Prostate gland (tissue), 2 donors: ENCODE data around the gene RNF151. TPM values are rescaled to one million over a fixed set of nuclear protein-coding genes. Genes with fewer than 3 reads are reported as not detected.

Experiments
- DNase-seq: peaks from one replicate; pipeline ENCODE4 v3.0.0-alpha.2; 2019; ENCODE audit warnings: low spot score
- H3K27ac ChIP-seq, 2 donors: fragments of 200-600 bp; sonication (generic); 2 replicates each; pipeline ENCODE4 v1.5.1; 2017 to 2019
- H3K27me3 ChIP-seq: fragments of 200-600 bp; sonication (generic); replicated peaks from 2 replicates; pipeline ENCODE4 v1.5.1; 2019; ENCODE audit not compliant: insufficient read depth
- H3K36me3 ChIP-seq, 2 donors: fragments of 200-600 bp; sonication (generic); 1 replicate in 1 of 2; 2 replicates in 1 of 2; pipeline versions ENCODE4 v1.5.1 to v1.8.1; 2017 to 2019
- H3K4me1 ChIP-seq: fragments of 200-600 bp; sonication (generic); replicated peaks from 2 replicates; pipeline ENCODE4 v1.5.1; 2019
- H3K4me3 ChIP-seq, 2 donors: fragments of 200-600 bp; sonication (generic); 2 replicates each; pipeline ENCODE4 v1.5.1; 2017 to 2019
- H3K9me3 ChIP-seq: fragments of 200-600 bp; sonication (generic); 2 replicates; pipeline ENCODE4 v1.5.1; 2017
- CTCF ChIP-seq, 4 experiments: fragments of 200-600 bp in 2 of 4; fragments of 450-650 bp in 2 of 4; sonication (generic) in 2 of 4; IDR thresholded peaks; 1 replicate in 3 of 4; 2 replicates in 1 of 4; pipeline ENCODE4 v1.5.1; 2016 to 2019; ENCODE audit warnings: antibody characterized with exemption in 4 of 4, mild to moderate bottlenecking in 2 of 4, moderate library complexity in 2 of 4
- POLR2A ChIP-seq: fragments of 450-650 bp; IDR thresholded peaks from one replicate; pipeline ENCODE4 v1.6.1; 2016; ENCODE audit warnings: antibody characterized with exemption, mild to moderate bottlenecking
- POLR2AphosphoS5 ChIP-seq: sonication (generic); formaldehyde crosslinking; IDR thresholded peaks from one replicate; pipeline ENCODE4 v1.6.1; 2017; ENCODE audit warnings: antibody characterized with exemption
- WGBS: methylation state at CpG from one replicate; pipeline ENCODE4 v1.1.5; 2018; 5-methylcytosine and 5-hydroxymethylcytosine counted together
- intact Hi-C: fragments of 100-400 bp; cut with DNase I; formaldehyde crosslinking; loops from one replicate; pipeline ENCODE4 v1.14.2; 2022
- total RNA-seq, 2 donors: library from RNA; depleted of rRNA; stranded (reverse); fragments of >200 nt; gene quantifications; one replicate each; pipeline ENCODE4 v1.1.0, GENCODE V29; 2016

The RNF151 gene
- total RNA-seq, 2 donors from 2014 or later: 7.2 TPM; not detected in 1

- H3K27me3 ChIP-seq: no peaks in the 10 kb centered on the region
- intact Hi-C loops: no loop called here
- DNase-seq: no peak
- H3K4me3 ChIP-seq: peak overlapping the region in 1 of 2 donors; percentile 7
- TF ChIP-seq POLR2AphosphoS5 (no peak), CTCF (IDR thresholded peaks at IDR 0.05) (no peak), POLR2A (no peak)
- H3K36me3 ChIP-seq: peaks cover 0 to 10% of the 10 kb centered on the region in 2 donors
- 5% methylated on average over 39 of the region's 50 CpGs for WGBS
- H3K27ac ChIP-seq: no peak overlapping the region
- no peaks in the 10 kb centered on the region for H3K9me3 ChIP-seq
- peaks cover 6% of the 10 kb centered on the region for H3K4me1 ChIP-seq
Observed at GRCh38 chr16:1990351-1991134, 23.9 kb downstream of the RNF151 start.

- no peak for DNase-seq
- 8% methylated on average over 18 of the region's 18 CpGs for WGBS
- Histone ChIP-seq H3K36me3 (peaks cover 0 to 5% of the 10 kb centered on the region in 2 donors), H3K27me3 (no peaks in the 10 kb centered on the region), H3K4me3 (no peak overlapping the region), H3K4me1 (peaks cover 6% of the 10 kb centered on the region), H3K9me3 (no peaks in the 10 kb centered on the region), H3K27ac (no peak overlapping the region)
- TF ChIP-seq POLR2AphosphoS5 (no peak), POLR2A (no peak), CTCF (IDR thresholded peaks at IDR 0.05) (no peak)
- intact Hi-C loops: no loop called here
Observed at GRCh38 chr16:1991135-1991551, 24.5 kb downstream of the RNF151 start.

- Histone ChIP-seq H3K36me3 (peaks cover 0 to under 1% of the 10 kb centered on the region in 2 donors), H3K4me1 (peaks cover 6% of the 10 kb centered on the region), H3K4me3 (peak overlapping the region in 1 of 2 donors; percentile 28), H3K27me3 (no peaks in the 10 kb centered on the region), H3K27ac (no peak overlapping the region), H3K9me3 (no peaks in the 10 kb centered on the region)
- no peak for TF ChIP-seq POLR2A
- no peak for TF ChIP-seq CTCF (IDR thresholded peaks at IDR 0.05)
- no peak for TF ChIP-seq POLR2AphosphoS5
- 16% methylated on average over 14 of the region's 22 CpGs for WGBS
- DNase-seq: no peak
- intact Hi-C loops: no loop called here
Observed at GRCh38 chr16:1991588-1991947, 24.9 kb downstream of the RNF151 start.

GRCh38 chr16:1991948-1992703 lies 25.5 kb downstream of the RNF151 start:
- intact Hi-C loops: no loop called here
- H3K9me3 ChIP-seq: no peaks in the 10 kb centered on the region
- peak; percentile 85 for DNase-seq
- peak; percentile 53 for TF ChIP-seq POLR2A
- peak in 1 of 4 experiments; percentile 4 for TF ChIP-seq CTCF (IDR thresholded peaks at IDR 0.05)
- TF ChIP-seq POLR2AphosphoS5: peak; percentile 38
- no peaks in the 10 kb centered on the region for H3K36me3 ChIP-seq
- no peaks in the 10 kb centered on the region for H3K27me3 ChIP-seq
- H3K4me3 ChIP-seq: peak overlapping the region in 1 of 2 donors; percentile 28
- no peak overlapping the region for H3K27ac ChIP-seq
- H3K4me1 ChIP-seq: peaks cover 6% of the 10 kb centered on the region
- WGBS: 18% methylated on average over 13 of the region's 96 CpGs
